CD4-positive, alpha-beta T cell treated with Interleukin-4 for 4 hours (primary cell): ENCODE results near the gene CEACAM1.
"Not testable (repeated sequence)": the region's sequence is repeated elsewhere in the genome, so short reads cannot be mapped to it uniquely, and the experiment has no call there.

Experiments
- DNase-seq: peaks from one replicate; pipeline ENCODE4 v3.0.0-alpha.2; 2020

The CEACAM1 gene

DNA sequence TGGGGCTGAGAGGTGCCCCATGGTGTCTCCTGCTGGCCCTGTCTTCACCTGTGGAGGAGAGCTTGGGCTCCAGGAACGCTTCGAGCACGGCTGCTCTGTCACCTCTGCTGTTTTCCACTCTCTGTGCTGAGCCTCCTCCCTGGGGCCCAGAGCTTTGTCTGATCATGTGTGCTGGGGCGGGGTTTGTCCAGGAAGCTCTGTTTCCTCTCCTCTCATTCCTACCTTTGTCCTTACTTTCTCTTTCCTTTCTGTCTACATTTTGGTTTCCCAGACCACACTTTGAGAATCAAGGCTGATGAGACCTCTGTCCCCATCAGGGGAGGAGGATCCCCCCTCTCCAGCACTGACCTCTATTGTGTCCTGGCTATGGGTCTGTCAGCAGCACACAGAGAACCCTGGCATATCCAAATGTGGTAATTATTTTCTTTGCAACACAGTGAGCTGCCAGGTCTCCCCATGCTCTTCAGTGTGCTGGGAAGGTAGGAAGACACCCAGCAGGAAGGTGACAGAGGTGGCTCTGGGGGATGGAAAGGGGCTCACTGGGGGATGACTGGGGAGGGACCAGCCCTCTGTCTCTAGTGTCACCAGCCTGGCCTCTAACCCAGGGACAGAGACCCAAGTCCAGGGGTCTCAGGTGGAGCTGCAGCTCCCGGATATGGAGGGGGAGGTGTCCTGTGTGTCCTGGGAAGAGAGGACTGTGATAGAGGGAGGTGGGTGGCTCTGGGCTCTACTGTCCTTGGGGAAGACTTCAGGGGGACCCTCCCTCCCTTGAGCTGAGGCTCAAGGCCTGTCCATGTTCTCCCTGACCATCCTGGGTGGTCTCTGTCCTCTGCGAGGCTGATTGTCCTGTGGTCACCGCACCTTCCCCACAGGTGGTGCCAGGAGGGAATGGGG is at the start of gene CEACAM1:
Gene CEACAM1 (minus strand): TSS at position 128 of the 894 bp plus-strand sequence. CDS start 107 bp downstream, at position 21.
- peak; percentile 37 for DNase-seq

DNA sequence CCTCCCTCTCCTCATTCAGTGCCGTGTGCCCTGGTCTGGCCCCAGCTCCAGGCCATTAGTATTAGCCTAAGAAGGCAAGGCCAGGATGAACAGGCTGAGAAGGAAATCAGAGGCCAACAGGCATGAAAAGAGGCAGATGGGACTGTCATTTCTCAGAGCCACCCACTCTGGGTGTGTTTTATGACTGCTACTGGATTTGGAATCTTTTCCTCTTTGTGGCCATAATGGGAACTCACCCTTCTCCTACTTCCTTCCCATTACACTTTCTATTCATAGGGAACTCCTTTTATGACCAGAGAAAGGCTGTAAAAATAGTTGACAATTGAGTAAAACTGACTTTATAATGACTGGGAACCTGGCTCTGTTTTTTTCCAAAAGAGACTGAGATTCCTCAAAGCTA is 48.7 kb upstream of the CEACAM1 start:
- no peak for DNase-seq

DNA sequence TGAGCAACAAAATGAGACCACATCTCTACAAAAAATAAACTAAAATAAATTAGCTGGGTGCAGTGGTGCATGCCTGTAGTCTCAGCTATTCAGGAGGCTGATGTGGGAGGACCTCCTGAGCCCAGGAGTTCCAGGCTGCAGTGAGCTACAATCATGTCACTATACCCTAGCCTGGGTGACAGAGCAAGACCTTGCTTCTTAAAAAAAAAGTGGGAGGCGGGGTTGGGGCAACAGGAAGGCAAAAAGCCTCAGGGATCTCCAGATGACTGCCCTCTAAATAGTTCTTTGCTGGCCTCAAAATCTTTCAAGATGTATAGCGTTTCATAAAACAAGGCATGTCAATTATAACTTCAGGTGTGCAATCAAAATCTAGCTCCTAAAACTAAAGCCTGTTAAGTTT is 48.0 kb upstream of the CEACAM1 start:
- DNase-seq, result no peak

DNA sequence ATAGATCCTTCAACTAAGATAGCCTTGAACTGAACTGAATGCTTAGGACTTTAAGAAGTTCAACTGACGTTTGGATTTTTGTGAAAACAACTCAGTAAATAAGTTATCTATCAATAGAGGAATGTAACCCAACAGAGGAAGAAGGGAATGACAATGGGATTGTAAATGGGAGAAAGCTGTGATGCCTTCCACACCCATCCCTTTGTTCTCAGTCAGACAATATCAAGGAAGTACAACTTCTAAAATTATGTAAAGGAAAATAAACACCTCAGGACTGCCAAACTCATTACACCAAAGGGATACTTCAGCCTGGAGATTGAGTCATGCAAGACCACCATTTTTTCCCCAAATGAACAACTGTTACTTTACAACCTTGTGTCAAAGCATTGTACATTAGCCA is 45.4 kb upstream of the CEACAM1 start:
- no peak for DNase-seq

DNA sequence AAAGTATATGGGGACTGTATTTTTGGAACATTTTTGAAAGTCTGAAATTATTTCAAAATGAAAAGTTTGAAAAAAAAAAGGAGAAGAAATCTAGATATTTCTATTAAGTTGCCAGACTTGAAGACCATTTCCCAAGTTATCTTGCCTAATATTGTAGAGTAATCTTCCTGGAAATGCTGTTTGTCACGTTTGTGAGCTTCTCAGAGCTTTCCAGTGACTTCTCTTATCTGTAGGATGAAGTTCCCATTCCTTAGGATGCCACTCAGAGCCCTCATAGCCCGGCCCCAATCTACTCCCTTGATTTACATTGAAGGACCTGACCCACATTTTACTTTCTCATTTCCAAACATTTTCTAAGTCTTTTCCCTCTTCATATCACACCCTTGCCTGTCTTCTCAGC is 42.8 kb upstream of the CEACAM1 start:
- no peak for DNase-seq

DNA sequence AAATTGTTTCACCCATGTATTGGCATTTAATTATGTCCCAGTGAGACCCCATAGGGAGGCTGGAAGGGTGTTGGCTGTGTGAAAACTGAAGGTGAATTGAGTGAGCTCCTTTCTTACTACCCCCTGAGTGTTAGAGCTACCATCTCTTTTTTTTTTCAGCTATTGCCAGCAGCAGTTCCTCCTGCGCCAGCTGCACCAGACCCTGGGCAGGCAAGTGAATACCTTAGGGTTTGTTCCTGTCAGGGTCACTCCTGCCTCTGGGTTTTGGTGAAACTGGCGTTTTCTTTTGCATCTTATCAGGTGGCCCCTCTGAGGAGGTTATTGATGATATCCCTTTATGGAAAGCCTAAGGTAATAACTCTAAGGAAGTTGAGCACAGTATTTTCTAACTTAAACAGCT is 40.9 kb upstream of the CEACAM1 start:
- DNase-seq, result no peak

DNA sequence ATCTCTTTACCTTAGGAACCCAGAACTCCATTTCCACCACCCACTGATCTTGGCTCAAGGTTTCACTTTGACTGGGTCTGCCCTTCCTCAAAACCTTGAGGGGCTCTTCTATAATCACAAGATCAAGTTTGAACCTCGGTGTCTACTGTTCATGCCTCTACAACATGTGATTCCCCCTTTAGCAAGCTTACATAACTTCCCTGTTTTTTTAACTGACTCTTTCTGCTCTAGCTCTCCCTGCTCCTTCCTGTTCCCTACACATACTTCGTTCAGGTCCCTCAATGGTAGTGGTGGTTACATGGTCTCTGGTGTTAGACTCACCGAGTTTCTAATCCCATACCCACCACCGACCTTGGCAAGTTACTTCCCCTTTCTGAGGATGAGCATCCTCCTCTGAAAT is 39.7 kb upstream of the CEACAM1 start:
- no peak for DNase-seq

DNA sequence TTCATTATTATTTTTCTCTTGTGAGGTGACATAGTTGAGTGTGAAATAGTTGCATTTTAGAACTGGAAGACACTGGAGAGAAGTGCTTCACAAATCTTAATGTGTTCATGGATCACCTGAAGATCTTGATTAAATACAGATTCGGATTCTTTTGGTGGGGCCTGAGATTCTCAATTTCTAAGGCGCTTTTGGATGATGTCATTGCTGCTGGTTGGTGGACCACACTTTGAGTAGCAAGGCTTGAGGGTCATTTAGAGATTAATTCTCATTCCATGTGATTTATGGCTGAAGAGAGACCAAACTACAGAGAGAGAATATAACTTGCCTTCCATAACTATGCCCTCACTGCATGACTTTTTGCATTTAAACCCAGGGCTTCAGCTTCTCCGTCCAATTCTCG is 39.3 kb upstream of the CEACAM1 start:
- no peak for DNase-seq

DNA sequence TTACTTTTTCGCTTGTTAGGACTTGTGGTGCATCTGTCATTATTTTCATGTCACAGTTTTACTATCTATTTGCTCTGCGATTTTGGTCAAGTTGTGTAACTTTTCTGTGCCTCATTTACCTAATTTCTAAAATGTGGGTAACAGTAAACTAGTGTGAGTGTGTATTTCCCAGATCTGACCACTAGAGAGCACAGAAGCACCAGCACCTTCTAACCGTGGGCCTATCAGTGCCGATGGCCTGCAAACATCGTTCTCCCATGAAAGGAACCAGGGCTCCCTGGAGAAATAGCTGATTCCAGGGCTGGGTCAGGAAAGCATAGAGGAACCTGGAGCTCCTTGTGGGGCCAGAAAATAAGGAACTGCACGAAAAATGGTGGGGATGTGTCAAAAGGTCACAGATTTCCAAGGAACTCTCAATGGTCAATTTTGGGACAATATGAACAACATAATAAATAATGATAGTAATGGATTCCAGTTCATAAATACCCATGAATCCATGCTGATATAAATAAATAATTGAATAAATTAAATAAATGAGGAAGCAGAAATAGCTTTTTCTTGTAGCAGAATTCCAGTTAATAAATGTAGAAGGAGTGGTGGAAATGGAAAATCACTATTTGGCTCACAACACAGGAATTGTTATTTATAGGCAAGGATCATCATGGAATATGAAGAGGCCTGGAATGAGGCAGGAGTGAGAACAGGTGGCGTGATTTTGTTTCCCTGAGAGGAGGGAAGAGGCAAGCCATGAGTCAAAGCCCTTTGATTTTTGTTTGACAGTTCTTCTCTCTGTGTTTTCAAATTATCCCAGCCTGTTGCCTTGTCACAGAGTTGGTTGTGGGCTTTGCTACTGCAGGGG is 35.3 kb upstream of the CEACAM1 start:
- peak; percentile 27 for DNase-seq

DNA sequence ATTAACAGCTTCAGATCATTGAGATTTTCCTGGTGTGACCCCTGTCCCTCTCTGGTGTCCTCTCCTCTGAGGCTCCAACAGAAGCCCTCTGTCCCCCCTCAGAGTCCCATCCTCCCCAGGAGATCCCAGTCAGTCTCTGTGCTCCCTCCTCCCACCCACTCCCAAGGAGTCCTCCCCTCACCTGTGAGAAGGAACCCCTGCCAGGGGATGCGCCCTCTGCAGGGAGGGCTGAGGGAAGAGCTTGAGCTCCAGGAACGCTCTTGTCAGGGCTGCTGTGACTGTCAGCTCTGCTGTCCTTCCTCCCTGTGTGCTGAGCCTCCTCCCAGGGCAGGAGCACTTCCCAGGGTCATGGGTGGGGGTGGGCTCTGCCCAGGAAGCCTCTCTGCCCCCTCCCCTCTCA is 33.2 kb upstream of the CEACAM1 start:
- no peak for DNase-seq

DNA sequence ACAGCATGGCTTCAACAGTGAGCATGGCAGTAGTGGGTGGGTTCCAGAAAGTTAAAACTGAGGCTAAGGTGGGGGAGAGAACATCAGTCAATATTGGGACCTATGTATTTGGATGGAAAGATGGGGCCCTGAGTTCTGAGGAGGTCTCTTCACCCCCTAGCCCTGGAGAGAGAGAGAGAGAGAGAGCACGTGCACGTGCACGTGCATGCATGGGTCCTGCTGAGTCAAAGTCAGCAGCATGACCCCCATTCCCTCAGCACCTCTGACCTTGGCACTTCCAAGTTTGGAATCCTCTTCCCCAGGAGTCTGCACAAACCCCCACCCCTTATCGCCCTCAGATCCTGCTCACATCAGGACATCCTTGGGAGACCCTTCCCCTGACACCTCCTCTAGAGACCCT is 32.5 kb upstream of the CEACAM1 start:
- no peak for DNase-seq

DNA sequence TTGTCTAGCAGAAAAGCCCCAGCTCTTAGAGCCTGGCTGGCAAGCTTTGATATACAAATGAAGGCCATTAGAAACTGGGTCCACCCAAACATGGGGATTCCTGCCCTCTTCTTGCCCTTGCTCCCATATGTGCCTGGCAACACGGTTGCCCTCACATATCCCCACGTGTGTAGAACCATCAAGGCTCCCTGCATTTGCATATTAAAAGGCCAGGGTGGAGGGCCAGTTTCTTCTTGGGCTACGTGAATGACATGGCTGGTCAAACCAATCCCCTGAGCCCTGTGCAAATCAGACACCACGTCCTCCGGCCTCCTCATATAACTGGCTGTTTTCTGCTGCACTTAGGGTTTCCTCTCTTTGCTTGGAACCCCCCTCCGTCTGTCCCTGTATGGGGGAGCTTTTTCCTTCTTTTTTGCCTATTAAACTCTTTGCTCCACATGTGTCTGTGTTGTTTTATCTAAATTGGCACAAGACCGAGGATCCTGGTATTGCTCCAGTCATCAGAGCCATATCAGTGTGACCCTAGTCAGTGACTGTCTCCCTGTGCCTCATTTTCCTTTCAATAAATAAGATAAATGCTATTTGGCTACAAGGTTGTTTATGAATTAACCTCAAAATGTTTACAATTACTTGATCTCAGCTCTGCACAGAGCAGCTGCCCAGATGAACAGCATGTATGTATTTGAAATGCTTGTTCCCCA is 30.3 kb upstream of the CEACAM1 start:
- no peak for DNase-seq

DNA sequence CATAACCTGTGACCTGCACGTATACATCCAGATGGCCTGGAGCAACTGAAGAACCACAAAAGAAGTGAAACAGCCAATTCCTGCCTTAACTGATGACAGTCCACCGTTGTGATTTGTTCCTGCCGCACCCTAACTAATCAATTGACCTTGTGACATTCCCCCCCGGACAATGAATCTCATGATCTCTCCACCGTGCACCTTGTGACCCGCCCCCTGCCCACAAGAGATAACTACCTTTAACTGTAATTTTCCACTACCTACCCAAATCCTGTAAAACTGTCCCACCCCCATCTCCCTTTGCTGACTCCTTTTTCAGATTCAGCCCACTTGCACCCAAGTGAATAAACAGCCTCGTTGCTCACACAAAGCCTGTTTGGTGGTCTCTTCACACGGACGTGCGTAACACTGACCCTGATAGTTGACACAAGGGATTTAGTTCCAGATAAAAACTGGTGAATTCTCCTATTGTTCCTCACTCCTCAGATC is 29.1 kb upstream of the CEACAM1 start:
- not testable (repeated sequence) for DNase-seq

DNA sequence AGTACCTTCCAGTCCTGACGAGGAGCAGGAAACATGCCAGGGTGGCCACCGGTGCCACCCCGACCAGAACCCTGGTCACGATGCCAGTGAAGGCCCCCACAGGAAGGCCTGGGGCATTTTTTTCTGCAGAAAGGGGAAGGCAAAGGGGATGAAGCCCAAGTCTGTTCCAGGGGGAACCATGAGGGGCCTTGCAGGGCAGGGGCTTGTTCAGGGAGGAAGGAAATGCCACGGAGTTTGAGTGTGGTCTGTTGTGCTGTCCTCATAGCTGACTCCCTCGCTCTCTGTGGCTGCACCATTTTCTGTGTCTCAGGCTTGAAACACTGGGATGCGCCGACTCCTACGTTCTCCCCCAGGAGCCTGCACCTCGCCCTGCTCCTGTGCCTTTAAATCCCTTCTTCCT is 27.5 kb upstream of the CEACAM1 start:
- DNase-seq, result no peak

DNA sequence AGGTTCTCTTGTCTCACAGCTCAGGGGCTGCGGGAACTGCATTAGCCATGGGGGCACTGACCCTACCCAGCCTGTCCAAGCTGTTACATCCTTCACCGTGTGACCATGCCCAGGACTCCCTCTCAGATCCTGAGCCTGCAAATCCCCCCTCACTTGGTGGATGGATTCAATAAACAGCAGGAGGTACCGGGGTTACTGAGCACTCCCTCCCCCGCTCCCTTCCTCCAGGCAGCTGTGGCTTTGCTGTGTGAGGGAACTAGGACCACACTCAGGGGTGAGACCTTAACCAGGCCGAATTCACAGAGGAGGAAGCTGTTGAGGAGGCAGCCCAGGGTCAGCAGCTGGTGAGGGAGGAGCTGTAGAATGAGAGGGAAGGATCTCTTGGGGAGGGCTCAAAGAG is 27.0 kb upstream of the CEACAM1 start:
- DNase-seq, result no peak

DNA sequence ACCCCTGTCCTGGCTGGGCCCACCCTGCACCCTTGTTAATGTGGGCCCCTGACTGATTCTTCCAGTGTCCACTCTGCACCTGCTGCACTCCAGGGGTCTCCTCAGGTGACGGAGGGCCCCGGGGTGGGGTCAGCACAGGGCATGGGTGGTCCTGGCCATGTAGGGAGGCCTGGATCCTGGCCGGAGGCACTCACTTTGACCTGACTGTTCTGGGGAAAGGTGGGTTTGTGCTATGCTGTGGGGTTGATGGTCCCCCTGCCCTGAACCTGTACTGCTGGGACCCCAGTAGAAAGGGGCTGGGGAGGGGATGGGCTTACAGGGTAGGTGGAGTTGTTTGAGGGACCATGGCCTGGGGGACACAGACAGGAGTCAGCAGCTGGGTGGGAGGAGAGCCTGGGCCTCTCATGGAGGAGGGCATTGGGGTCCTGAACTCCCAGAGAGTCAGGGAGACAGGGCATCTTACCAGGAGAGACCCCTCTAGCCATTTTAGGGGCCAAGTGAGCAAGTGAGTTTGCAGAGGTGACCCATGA is 25.8 kb upstream of the CEACAM1 start:
- DNase-seq, result no peak

DNA sequence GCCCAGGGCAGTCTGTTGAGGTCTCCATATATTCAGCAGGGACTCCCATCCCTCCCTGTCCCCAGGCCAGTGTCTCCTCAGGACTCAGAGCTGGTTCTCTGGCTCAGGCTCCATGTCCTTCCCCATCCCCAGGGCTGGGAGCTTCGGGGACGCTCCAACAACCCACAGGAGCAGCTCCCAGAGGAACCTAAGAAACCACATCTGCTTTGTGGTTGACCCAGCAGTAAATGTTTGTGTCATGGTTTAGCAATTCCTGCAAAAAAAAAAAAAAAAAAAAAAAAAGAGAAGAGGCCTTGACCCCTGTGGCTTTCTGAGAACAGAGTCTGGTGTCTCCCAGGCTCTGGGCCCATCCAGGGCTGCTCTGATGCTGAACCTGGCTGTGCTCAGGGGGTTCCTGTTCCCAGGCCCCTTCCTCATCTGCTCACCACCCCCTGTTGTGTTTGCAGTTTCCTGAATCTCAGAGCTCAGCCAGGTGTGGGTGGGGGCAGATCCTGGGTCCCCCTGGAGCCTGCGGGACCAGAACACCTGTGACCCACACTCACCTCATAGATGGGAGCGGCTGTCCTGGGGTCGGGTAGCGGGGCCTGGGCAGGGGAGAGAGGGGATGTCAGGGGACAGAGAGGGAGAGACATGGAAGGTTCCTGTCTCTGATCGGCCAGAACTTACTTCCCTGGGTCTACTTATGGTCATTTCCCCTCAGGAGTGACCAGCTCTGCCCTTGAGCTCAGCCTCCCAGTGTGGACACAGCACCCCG is 25.2 kb upstream of the CEACAM1 start:
- no peak for DNase-seq

DNA sequence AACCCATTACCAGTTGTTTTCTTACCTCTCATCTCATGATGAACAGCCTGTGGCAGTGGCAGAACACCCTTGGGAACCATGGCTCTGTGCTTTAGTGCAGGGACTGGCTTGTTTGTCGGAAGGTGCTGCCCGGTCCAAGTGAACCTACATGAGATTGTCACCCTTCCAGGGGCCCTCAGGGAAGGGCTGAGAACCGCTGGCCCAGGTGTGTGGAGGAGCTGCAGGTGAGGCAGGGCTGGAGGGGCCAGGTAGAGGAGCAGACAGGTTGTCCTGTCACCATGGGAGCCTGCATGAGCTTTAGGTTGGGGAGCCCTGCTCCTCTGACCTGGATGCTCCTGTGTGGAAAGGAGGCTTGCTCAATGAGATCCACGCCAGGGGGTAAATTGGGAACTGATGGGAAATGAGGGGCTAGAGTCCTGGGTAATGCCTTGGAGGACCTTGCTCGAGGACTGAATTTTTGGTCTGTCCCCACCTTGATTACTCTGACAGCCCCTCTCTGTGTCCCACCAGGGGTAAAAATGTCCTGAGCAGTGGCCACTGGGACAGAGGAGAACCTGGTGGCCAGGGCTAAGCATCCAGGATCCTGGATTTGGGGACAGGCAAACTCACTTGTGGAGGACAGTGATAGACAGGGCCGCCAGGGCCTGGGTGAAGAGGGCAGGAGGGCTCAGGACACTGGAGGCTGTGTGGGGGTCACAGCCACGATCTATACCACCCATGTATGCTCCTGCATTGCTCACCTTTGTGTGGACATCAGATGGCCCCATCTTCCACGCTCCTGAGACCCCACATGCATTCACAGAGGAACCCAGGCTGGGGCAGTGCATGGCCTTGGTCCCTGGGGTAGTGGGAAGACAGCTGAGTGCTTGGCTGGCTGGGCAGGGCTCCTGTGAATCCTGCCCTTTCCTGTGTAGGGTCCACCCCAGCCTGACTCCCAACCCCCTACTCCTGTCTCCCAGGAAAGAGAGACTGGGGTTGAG is 24.1 kb upstream of the CEACAM1 start:
- no peak for DNase-seq

DNA sequence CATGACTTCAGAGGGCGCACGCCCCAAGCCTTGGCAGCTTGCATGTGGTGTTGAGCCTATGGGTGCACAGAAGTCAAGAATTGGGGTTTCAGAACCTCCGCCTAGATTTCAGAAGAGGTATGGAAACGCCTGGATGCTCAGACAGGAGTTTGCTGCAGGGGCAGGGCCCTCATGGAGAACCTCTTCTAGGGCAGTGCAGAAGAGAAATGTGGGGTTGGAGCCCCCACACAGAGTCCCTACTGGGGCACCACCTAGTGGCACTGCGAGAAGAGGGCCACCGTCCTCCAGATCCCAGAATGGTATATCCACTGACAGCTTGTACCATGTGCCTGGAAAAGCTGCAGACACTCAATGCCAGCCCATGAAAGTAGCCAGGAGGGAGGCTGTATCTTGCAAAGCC is 22.2 kb upstream of the CEACAM1 start:
- DNase-seq, result not testable (repeated sequence)

DNA sequence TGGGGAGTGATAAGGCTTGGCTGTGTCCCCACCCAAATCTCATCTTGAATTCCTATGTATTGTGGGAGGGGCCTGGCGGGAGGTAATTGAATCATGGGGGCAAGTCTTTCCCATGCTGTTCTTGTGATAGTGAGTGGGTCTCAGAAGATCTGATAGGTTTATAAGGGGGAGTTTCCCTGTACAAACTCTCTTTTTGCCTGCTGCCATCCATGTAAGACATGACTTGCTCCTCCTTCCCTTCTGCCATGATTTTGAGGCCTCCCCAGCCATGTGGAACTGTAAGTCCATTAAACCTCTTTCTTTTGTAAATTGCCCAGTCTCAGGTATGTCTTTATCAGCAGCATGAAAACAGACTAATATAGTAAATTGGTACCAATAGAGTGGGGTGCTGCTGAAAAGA is 20.8 kb upstream of the CEACAM1 start:
- not testable (repeated sequence) for DNase-seq

DNA sequence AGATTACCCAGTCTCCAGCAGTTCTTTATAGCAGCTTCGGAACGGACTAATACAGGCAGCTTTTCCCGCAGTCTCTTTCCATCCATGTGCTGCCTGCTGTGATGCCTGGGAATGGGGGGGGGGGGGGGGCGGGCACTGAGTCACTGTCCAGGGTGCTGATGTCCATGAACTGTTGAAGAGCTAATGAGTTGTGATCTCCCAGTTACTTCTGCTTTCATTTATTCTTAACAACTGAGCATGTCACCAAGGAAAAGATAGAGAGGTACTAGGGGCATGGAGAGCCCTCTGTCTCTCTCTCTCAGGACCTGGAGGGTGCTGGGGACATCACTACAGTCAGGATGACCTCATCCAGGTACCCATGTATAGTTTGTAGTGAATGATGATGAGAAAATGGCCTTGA is 20.3 kb upstream of the CEACAM1 start:
- DNase-seq, result no peak
